ENCODE results near the gene SPAG16. TPM values are rescaled to one million over a fixed set of nuclear protein-coding genes. Genes with fewer than 3 reads are reported as not detected.

The SPAG16 gene
- total RNA-seq, 2 experiments from 2014 or later = 2.8 to 3.2 TPM

DNA sequence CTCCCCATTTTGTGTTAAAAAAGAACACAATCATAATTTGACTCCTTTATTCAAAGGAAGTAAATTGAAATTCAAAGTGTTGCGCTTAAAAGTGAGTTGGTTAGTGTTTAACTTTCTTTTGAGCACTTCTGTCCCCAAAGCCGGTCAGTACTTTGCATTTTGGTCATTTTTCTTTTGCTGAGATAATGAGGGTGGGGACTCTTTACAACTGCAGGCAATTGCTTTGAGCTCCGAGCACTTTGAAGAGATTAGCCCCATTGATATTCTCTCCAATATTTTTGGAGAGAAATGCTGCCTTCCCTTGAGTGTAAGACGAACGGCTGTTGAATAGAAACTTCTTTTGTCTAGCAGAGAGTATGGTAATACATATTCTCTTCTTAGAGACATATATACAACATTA lies 885.0 kb downstream of the SPAG16 start:
- Mint-ChIP-seq H3K27me3 (no peaks in the 10 kb centered on the region), H3K9me3 (no peaks in the 10 kb centered on the region), H3K36me3 (ENCODE audit: low read depth) (no peaks in the 10 kb centered on the region), H3K27ac (no peak overlapping the region), H3K4me3 (no peak overlapping the region), H3K4me1 (ENCODE audit: low read depth) (no peaks in the 10 kb centered on the region)
- ATAC-seq (ENCODE audit: poor library complexity) (no peak), DNase-seq (no peak)
- H3K36me3 ChIP-seq (ENCODE audit: insufficient read depth, low read length) = no peaks in the 10 kb centered on the region
- H3K27me3 ChIP-seq (ENCODE audit: control insufficient read depth in 1 of 2, insufficient read depth in 2 of 2, low read length in 2 of 2) = no peaks in the 10 kb centered on the region
- no peaks in the 10 kb centered on the region for H3K4me1 ChIP-seq (ENCODE audit: insufficient read depth, low read length)
- no peak overlapping the region for H3K4me3 ChIP-seq (ENCODE audit: low read length)
- TF ChIP-seq, protein P1, sequence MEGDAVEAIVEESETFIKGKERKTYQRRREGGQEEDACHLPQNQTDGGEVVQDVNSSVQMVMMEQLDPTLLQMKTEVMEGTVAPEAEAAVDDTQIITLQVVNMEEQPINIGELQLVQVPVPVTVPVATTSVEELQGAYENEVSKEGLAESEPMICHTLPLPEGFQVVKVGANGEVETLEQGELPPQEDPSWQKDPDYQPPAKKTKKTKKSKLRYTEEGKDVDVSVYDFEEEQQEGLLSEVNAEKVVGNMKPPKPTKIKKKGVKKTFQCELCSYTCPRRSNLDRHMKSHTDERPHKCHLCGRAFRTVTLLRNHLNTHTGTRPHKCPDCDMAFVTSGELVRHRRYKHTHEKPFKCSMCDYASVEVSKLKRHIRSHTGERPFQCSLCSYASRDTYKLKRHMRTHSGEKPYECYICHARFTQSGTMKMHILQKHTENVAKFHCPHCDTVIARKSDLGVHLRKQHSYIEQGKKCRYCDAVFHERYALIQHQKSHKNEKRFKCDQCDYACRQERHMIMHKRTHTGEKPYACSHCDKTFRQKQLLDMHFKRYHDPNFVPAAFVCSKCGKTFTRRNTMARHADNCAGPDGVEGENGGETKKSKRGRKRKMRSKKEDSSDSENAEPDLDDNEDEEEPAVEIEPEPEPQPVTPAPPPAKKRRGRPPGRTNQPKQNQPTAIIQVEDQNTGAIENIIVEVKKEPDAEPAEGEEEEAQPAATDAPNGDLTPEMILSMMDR (IDR thresholded peaks at IDR 0.05) = no peak
- CTCF ChIA-PET = no interaction called here
- H3K9me3 ChIP-seq (ENCODE audit: control insufficient read depth in 1 of 2, insufficient read depth in 1 of 2, low read length in 2 of 2) = no peaks in the 10 kb centered on the region
- intact Hi-C loops (cut with DNase I, micrococcal nuclease) = no loop called here
- POLR2A ChIA-PET = no interaction called here
- no peak overlapping the region for H3K27ac ChIP-seq (ENCODE audit: low read depth in 1 of 2, low read length in 2 of 2)

DNA sequence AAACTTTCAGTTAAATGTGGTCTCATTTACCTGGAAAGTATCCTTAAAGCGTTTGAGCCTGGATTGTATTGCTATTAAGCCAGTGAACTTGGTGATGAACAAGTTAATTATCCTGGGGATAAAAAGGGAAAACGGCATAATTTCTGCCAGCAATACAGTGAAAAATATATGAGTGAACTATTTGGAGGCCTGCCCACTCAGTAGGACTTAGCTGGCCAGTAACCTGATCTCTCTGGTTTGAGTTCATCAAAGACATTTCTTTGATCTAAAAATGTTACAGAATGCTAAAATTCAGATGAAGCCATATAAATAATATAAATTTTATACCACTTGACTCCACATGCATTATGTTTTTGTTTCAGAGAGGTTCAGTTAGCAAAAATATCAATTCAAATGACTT lies 885.5 kb downstream of the SPAG16 start:
- DNase-seq (no peak), ATAC-seq (ENCODE audit: poor library complexity) (no peak)
- Histone ChIP-seq H3K4me1 (ENCODE audit: insufficient read depth, low read length) (no peaks in the 10 kb centered on the region), H3K9me3 (ENCODE audit: control insufficient read depth in 1 of 2, insufficient read depth in 1 of 2, low read length in 2 of 2) (no peaks in the 10 kb centered on the region), H3K4me3 (ENCODE audit: low read length) (no peak overlapping the region), H3K36me3 (ENCODE audit: insufficient read depth, low read length) (no peaks in the 10 kb centered on the region), H3K27ac (ENCODE audit: low read depth in 1 of 2, low read length in 2 of 2) (no peak overlapping the region), H3K27me3 (ENCODE audit: control insufficient read depth in 1 of 2, insufficient read depth in 2 of 2, low read length in 2 of 2) (no peaks in the 10 kb centered on the region)
- ChIA-PET CTCF (no interaction called here), POLR2A (no interaction called here)
- intact Hi-C loops (cut with DNase I, micrococcal nuclease) = no loop called here
- Mint-ChIP-seq H3K27me3 (no peaks in the 10 kb centered on the region), H3K4me3 (no peak overlapping the region), H3K4me1 (ENCODE audit: low read depth) (no peaks in the 10 kb centered on the region), H3K9me3 (no peaks in the 10 kb centered on the region), H3K36me3 (ENCODE audit: low read depth) (no peaks in the 10 kb centered on the region), H3K27ac (no peak overlapping the region)
- TF ChIP-seq, protein P1 (IDR thresholded peaks at IDR 0.05) = no peak

DNA sequence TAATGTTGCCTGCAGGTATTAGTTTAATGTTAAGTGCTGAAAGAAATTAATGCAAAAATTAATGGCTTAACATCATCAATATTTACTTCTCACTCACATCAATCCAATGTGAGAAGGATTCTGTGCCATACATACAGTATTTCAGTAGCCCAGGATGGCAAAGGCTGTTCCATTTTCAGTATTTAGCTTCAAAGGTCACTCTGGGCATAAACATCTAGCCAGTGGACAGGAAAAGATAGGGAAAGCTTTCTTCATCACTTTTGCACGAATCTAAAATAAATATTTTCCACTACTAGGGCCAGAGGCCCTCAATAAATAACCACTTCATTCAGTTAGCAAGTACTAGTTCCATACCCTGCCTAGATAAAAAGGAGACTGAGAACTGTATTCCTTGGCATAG lies 890.3 kb downstream of the SPAG16 start:
- DNase-seq (no peak), ATAC-seq (ENCODE audit: poor library complexity) (no peak)
- ChIA-PET CTCF (no interaction called here), POLR2A (no interaction called here)
- no peaks in the 10 kb centered on the region for H3K36me3 Mint-ChIP-seq (ENCODE audit: low read depth)
- Histone ChIP-seq H3K9me3 (ENCODE audit: control insufficient read depth in 1 of 2, insufficient read depth in 1 of 2, low read length in 2 of 2) (no peaks in the 10 kb centered on the region), H3K36me3 (ENCODE audit: insufficient read depth, low read length) (no peaks in the 10 kb centered on the region), H3K4me1 (ENCODE audit: insufficient read depth, low read length) (no peaks in the 10 kb centered on the region), H3K27me3 (ENCODE audit: control insufficient read depth in 1 of 2, insufficient read depth in 2 of 2, low read length in 2 of 2) (no peaks in the 10 kb centered on the region), H3K27ac (ENCODE audit: low read depth in 1 of 2, low read length in 2 of 2) (no peak overlapping the region), H3K4me3 (ENCODE audit: low read length) (no peak overlapping the region)
- intact Hi-C loops (cut with DNase I, micrococcal nuclease) = no loop called here
- no peaks in the 10 kb centered on the region for H3K4me1 Mint-ChIP-seq (ENCODE audit: low read depth)
- H3K27me3 Mint-ChIP-seq = no peaks in the 10 kb centered on the region
- no peak overlapping the region for H3K27ac Mint-ChIP-seq
- no peaks in the 10 kb centered on the region for H3K9me3 Mint-ChIP-seq
- TF ChIP-seq, protein P1 (IDR thresholded peaks at IDR 0.05) = no peak
- H3K4me3 Mint-ChIP-seq = no peak overlapping the region
